ENCODE results near the gene BCAS1.

Gene BCAS1

GRCh38 chr20:54023406-54023805 lies 47.0 kb downstream of the BCAS1 start:
- no peaks in the 10 kb centered on the region for H4K20me1 ChIP-seq (ENCODE audit: insufficient read depth, low read length)
- H3K4me3 ChIP-seq (ENCODE audit: low read length) = no peak overlapping the region
- H3K4me2 ChIP-seq (ENCODE audit: low read length) = no peak overlapping the region
- H3K4me1 ChIP-seq (ENCODE audit: low read length) = peaks cover 3% of the 10 kb centered on the region
- no peaks in the 10 kb centered on the region; the same call in 1 of the 2 replicates for H3K9me3 ChIP-seq (ENCODE audit: insufficient read depth, low read length)
- no peak overlapping the region for H2AFZ ChIP-seq (ENCODE audit: low read depth, low read length)
- H3K27me3 ChIP-seq (ENCODE audit: low read depth, low read length) = peaks cover 13% of the 10 kb centered on the region
- no peaks in the 10 kb centered on the region for H3K36me3 ChIP-seq (replicated peaks; ENCODE audit: low read depth, low read length)
- H3K27ac ChIP-seq (ENCODE audit: low read length) = no peak overlapping the region
- no peak overlapping the region for H3K9ac ChIP-seq (ENCODE audit: low read length)
- TF ChIP-seq EZH2phosphoT487 (IDR thresholded peaks at IDR 0.05; ENCODE audit: low read depth) (no peak), CTCF (IDR thresholded peaks at IDR 0.05; ENCODE audit: low read depth, low read length) (no peak)
- no peaks in the 10 kb centered on the region for H3K79me2 ChIP-seq (ENCODE audit: low read length)

GRCh38 chr20:54021446-54022235 lies 48.8 kb downstream of the BCAS1 start:
- no peaks in the 10 kb centered on the region for H3K79me2 ChIP-seq (ENCODE audit: low read length)
- H3K9me3 ChIP-seq (ENCODE audit: insufficient read depth, low read length) = no peaks in the 10 kb centered on the region; the same call in 1 of the 2 replicates
- no peak overlapping the region for H3K27ac ChIP-seq (ENCODE audit: low read length)
- no peak for TF ChIP-seq CTCF (IDR thresholded peaks at IDR 0.05; ENCODE audit: low read depth, low read length)
- no peak for TF ChIP-seq EZH2phosphoT487 (IDR thresholded peaks at IDR 0.05; ENCODE audit: low read depth)
- H3K9ac ChIP-seq (ENCODE audit: low read length) = no peak overlapping the region
- H3K4me1 ChIP-seq (ENCODE audit: low read length) = peaks cover 20% of the 10 kb centered on the region
- H3K4me2 ChIP-seq (ENCODE audit: low read length) = no peak overlapping the region
- H4K20me1 ChIP-seq (ENCODE audit: insufficient read depth, low read length) = no peaks in the 10 kb centered on the region
- peaks cover 18% of the 10 kb centered on the region for H3K27me3 ChIP-seq (ENCODE audit: low read depth, low read length)
- H2AFZ ChIP-seq (ENCODE audit: low read depth, low read length) = no peak overlapping the region
- H3K4me3 ChIP-seq (ENCODE audit: low read length) = no peak overlapping the region
- no peaks in the 10 kb centered on the region for H3K36me3 ChIP-seq (replicated peaks; ENCODE audit: low read depth, low read length)

- no peak overlapping the region for H2AFZ ChIP-seq (ENCODE audit: low read depth, low read length)
- no peak overlapping the region for H3K9ac ChIP-seq (ENCODE audit: low read length)
- peaks cover 20% of the 10 kb centered on the region for H3K4me1 ChIP-seq (ENCODE audit: low read length)
- H3K27me3 ChIP-seq (ENCODE audit: low read depth, low read length) = peaks cover 26% of the 10 kb centered on the region
- no peaks in the 10 kb centered on the region; the same call in 1 of the 2 replicates for H3K9me3 ChIP-seq (ENCODE audit: insufficient read depth, low read length)
- no peaks in the 10 kb centered on the region for H3K79me2 ChIP-seq (ENCODE audit: low read length)
- no peaks in the 10 kb centered on the region for H3K36me3 ChIP-seq (replicated peaks; ENCODE audit: low read depth, low read length)
- no peak for TF ChIP-seq CTCF (IDR thresholded peaks at IDR 0.05; ENCODE audit: low read depth, low read length)
- no peak for TF ChIP-seq EZH2phosphoT487 (IDR thresholded peaks at IDR 0.05; ENCODE audit: low read depth)
- no peak overlapping the region for H3K4me2 ChIP-seq (ENCODE audit: low read length)
- no peak overlapping the region for H3K4me3 ChIP-seq (ENCODE audit: low read length)
- no peaks in the 10 kb centered on the region for H4K20me1 ChIP-seq (ENCODE audit: insufficient read depth, low read length)
- H3K27ac ChIP-seq (ENCODE audit: low read length) = no peak overlapping the region
Observed at GRCh38 chr20:54020868-54021267, 49.5 kb downstream of the BCAS1 start.

GRCh38 chr20:54020348-54020747 lies 50.0 kb downstream of the BCAS1 start:
- peaks cover 25% of the 10 kb centered on the region for H3K27me3 ChIP-seq (ENCODE audit: low read depth, low read length)
- H4K20me1 ChIP-seq (ENCODE audit: insufficient read depth, low read length) = no peaks in the 10 kb centered on the region
- no peak overlapping the region for H3K4me3 ChIP-seq (ENCODE audit: low read length)
- H3K4me1 ChIP-seq (ENCODE audit: low read length) = peaks cover 20% of the 10 kb centered on the region
- no peaks in the 10 kb centered on the region for H3K79me2 ChIP-seq (ENCODE audit: low read length)
- no peak overlapping the region for H3K9ac ChIP-seq (ENCODE audit: low read length)
- H3K27ac ChIP-seq (ENCODE audit: low read length) = no peak overlapping the region
- TF ChIP-seq CTCF (IDR thresholded peaks at IDR 0.05; ENCODE audit: low read depth, low read length) (no peak), EZH2phosphoT487 (IDR thresholded peaks at IDR 0.05; ENCODE audit: low read depth) (no peak)
- H3K4me2 ChIP-seq (ENCODE audit: low read length) = no peak overlapping the region
- H2AFZ ChIP-seq (ENCODE audit: low read depth, low read length) = no peak overlapping the region
- H3K36me3 ChIP-seq (replicated peaks; ENCODE audit: low read depth, low read length) = no peaks in the 10 kb centered on the region
- H3K9me3 ChIP-seq (ENCODE audit: insufficient read depth, low read length) = no peaks in the 10 kb centered on the region; the same call in 1 of the 2 replicates

Data from OCI-LY3 (cell line).